ENCODE measurements around the gene FOXN3. TPM values are rescaled to one million over a fixed set of nuclear protein-coding genes. Genes with fewer than 3 reads are reported as not detected.
"Not testable (repeated sequence)": the region's sequence is repeated elsewhere in the genome, so short reads cannot be mapped to it uniquely, and the experiment has no call there.

Gene FOXN3
- total RNA-seq, 1 donor from 2014 or later: 64.3 TPM

DNA sequence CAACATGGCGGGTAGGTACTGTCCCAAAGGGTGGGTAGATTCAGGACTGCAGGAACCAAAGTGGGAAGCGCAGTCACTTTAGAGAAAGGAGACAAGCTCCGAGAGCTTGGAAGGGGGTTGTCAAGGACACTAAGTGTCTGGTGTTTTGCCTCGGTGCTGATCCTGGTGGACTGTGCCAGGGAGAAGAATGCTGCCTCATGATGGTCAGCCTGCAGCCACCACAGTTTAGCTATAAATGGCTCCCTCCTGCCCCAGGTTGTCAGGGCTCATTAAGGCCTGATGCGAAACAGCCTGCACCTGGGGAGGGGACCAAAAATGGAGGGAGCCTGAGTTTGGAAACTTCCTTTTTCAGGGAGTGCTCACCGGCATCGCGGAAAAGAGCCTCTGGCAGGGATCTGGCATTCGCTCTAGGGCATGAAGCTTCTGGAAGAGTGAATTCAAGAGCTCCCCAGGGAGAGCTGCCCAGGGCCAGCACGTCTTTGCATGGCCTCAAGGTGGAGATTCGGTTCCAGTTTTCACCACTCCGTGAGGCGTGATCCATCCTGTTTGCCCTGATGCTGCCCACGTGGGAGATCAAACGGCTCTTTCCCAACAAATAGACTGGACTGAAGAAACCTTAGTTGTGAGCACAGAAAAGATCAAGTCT lies 164.0 kb downstream of the FOXN3 start:
- DNase-seq (ENCODE audit: low spot score): no peak

DNA sequence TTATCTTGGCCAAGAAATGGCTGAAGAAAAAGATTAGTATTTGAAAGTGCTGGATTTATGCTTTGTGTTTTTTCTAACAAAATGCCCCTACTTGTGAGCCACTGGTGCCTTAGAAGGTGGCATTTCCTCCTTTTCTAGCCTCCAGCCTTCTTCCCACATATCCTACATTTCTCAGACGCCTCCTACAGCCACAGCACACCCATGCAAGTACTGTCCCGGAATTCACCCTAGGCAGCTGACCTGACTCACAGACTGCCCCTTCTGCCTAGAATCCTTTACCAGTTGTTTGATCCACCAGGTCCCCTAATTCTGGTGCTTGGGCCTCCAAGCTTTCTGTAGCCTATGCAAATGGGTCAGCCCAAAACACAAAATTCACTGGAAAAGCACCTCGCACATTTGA lies 166.0 kb downstream of the FOXN3 start:
- DNase-seq (ENCODE audit: low spot score): no peak

DNA sequence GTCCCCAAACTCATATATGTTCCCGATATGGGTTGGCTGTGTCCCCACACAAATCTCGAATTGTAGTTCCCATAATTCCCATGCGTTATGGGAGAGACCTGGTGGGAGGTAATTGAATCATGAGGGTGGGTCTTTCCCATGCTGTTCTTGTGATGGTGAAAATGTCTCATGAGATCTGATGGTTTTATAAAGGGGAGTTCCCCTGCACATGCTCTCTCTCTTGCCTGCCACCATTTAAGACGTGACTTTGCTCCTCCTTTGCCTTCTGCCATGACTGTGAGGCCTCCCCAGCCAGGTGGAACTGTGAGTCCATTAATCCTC lies 166.4 kb downstream of the FOXN3 start:
- DNase-seq (ENCODE audit: low spot score): not testable (repeated sequence)

DNA sequence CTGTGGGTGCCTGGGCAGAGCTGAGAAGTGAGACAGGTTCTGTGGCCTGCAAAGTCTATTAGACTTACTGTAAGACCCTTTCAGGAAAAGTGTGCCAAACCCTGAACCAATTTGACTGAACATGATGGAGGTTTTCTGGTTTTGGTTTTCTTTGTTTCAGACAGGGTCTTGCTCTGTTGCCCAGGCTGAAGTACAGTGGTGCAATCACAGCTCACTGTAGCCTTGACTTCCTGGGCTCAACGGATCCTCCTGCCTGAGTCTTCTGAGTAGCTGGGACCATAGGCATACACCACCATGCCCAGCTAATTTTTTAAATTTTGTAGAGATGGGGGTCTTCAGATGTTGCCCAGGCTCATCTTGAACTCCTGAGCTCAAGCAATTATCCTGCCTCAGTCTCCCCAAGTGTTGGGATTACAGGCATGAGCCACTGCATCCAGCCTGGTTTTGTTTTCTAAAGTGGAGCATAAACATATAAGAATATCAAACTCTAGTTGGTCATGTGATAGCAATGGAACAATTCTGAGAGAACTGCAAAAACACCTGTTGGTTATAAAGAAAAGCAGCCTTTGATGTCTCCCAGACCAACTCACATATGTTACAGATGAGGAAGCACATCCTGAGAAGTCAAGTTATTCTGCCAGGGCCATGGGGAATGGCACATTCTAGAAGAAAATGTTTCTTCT lies 166.9 kb downstream of the FOXN3 start:
- DNase-seq (ENCODE audit: low spot score): no peak

DNA sequence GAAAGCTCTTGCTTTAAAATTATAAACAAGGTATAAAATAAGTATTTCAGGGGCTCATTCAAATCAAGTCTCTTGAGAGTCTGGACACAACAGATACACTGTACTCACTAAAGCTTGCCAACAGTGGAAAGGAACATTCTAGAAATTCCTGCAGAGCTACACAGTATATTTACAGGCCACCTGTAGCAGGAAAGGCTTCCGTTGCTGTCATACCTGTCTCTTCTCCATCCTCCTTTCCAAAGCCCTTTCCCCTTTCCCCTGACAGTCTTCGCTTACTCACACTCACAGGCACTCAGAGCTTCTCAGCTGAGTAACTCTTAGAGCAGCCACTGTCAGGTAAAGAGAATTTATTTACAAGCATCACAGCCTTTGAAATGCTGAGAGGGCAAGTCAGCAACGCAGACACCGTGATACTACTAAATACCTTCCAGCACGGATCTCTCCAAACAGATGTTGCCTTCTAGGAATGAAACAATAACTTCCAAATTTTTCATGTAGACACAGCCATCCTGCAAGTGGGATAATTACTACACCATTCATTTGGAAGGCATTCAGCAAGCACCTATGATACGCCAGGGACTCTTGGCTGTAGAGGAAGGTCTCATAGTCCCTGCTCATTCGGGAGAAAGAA lies 167.9 kb downstream of the FOXN3 start:
- DNase-seq (ENCODE audit: low spot score): peak; percentile 61

DNA sequence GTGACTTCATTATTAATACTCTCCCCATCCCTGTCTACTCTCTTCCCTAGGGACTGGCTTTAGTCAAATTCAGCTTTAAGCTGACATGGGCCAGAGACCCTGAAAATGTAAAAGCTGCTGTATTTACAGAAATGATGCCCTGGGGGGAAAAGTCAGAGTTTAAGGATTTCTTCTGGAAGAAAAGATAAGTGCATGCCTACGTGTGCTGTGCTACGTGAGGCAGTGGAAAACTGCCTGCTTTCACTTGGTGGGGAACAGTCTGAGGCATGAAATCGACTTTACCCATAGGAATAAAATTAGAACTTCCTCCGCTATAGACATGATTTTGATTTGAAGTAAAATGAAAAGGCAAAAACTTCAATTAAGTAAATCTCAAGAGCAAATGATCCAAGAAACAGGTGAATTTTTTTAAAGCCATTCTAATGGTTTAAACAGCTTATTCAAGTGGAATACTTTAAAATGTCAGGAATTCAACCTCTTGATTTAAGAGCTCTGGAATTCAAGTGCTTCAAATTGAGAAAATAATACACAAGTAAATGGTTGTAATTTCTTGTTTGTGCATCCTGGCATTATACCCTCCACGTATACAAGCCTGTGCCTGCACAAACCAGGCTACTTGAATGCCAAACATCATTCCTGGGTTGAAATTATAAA lies 168.5 kb downstream of the FOXN3 start:
- DNase-seq (ENCODE audit: low spot score): peak; percentile 70

DNA sequence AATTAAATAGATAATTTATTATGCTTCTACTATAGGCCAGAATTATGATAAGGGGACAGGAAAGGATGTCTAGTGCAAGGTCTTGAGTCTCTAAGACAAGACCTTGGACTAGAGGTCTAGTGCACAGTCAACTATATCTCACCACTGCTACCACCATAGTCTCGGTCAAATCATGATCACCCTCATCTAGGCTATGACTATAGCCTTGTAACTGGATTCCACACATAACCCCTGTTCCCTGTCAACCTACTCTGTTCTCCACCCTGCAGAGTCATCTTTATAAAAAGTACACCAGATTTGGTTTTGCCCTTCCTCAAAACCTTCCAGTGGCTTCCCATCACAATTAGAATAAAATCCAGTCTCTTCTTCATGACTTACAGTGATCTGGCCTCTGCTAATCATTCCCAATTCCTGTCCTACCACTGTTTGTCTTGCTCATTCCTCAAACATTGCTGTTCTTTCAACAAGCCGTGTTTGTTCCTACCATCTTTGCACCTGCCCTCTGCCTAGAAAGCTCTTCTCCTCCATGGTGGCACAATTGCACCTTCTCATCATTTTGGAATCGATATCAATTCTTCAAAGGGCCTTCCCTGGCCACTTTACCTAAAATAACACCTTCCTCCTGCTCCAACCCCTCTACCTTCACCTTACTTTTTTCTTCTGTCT lies 169.4 kb downstream of the FOXN3 start:
- no peak for DNase-seq (ENCODE audit: low spot score)

DNA sequence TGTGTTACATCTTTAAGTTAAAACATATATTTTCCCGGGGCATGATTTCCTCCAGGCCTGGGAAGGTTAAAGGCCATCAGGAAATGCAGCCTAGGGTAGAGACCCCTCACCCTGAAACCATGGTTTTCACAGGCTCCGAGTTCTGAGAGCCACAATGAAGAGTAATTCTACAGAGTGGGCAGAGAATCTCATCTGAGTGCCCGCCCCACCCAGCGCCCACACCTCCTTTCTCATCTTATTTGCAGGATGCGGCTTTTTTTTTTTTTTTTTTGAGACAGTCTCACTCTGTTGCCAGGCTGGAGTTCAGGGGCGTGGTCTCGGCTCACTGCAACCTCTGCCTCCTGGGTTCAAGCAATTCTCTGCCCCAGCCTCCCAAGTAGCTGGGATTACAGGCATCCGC lies 170.7 kb downstream of the FOXN3 start:
- DNase-seq (ENCODE audit: low spot score): no peak

DNA sequence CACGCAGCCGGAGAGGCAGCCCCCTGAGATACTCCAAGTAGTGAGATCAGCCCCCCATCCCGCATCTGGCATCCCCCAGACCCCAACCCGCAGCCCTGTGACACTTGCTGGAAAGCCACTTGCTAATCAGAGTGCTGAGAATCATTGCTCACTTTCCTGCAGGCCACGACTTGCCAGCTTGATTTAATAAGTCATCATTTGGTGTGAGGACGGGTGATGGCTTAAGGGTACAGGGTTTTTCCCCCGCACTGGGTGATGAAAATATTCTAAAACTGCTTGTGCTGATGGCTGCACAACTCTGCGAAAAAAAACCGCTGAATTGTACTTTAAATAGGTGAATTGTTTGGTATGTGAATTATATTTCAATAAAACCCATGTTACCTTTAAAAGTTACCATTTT lies 171.2 kb downstream of the FOXN3 start:
- DNase-seq (ENCODE audit: low spot score): no peak

DNA sequence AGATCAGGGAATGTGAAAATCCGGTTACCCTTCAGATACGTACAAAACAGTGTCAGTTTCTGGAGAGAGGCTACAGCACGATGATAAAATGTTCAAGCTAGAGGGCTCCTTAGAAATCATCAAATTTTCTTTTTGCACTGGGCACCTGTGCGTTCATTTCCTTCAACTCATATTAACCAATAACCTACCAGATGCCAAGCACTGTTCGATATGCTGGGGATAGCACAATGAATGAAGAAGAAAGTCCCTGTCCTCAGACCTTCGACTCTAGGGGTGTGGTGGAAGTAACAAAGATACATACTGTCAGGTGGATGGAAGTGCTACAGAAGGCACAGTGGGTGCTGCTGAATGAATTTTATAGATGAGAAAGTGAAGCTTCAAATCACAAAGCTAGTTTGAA lies 172.3 kb downstream of the FOXN3 start:
- no peak for DNase-seq (ENCODE audit: low spot score)

DNA sequence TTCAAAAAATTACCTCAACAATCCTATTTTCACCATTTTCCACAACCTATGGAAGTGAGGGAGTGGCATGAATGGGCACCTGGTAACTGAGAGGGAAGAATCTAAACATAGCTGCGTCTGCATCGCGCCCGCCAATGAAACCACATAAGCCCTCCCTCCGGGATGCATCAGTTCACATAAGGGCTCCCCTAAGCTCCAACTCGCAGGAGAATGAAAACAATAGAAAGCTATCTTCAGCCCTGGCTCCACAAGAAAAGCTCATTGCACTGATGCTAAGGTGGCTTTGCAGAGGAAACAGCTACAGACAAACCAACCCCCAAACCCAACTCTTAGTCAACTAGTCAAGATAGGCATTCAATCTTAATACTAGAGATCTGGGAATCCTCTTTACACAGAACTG lies 173.3 kb downstream of the FOXN3 start:
- DNase-seq (ENCODE audit: low spot score): no peak

DNA sequence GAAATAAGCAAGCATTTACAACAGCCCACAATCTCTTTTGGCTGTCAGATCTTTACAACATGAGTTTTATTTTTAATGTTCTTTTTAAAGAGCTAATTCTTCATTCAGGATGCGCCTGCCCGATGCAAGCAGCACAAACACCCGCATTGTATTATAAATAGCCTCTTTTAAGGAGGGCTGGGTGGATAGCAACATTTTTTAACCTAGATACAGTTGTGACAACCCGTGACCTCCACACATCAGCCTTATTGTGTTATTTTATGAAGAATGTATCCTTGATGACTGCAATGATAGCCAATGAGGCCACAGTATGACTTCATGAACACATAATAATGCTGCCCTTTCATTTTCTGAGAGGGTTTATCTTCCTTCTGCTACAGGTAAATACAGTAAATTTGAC lies 173.7 kb downstream of the FOXN3 start:
- no peak for DNase-seq (ENCODE audit: low spot score)

DNA sequence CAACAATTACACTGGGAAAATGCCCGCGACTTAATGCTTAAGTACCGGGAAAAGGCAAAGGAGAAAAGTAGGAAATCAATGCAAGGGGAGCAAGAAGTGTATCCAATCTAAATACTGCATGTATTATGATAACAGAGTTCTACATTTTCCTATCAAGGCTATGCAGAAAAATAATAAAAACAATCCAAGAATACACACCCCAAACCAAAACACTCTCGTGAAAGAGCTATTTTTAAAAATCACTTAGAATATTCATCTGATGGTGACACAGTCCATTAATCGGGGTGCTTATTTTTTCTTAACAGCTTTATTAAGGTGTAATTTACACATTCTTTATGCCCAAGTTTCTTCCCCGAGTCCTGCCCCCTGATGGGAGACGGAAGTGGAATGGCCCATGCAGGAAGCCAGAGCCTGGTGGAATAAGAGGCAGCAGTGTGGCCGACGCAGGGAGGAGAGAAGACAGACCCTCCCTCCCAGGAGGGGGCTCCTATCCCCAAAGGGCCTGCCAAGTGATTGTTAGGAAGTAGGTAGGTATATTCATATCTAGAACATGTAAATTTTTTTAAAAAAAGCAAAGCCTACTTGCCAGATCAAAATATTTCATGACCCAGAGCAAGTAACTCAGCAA lies 174.3 kb downstream of the FOXN3 start:
- no peak for DNase-seq (ENCODE audit: low spot score)

DNA sequence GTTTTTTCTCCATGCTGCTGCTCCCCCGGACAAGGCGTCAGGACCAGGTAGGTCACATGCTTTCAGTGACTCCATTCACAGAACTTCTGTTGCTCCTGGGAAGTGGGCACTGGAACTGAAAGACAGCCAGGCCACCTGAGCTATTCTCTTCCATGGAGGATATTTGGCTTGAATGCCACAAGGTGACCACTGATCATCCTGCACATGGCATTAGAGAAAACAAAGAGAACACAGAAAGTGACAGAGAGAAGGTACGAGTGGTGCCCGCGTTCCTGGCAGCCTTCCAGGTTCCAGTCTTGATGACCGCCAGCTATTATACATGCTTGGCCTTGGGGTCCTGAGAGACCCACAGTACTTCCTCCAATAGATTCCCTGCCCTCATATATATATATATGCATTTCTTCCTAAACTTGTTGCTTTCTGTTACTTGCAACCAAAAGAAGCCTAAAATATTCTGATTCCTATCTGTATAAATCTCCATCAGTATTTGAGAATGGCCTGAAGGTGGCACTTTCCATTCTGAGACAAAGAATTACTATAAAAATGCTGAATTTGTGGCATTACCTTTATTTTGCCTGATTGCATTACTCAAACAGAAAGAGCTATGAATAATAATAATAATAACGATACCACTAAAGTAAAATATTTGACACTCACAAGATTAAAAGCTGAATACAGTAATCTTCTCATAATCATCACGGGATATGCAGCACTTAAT lies 174.9 kb downstream of the FOXN3 start:
- DNase-seq (ENCODE audit: low spot score): no peak

DNA sequence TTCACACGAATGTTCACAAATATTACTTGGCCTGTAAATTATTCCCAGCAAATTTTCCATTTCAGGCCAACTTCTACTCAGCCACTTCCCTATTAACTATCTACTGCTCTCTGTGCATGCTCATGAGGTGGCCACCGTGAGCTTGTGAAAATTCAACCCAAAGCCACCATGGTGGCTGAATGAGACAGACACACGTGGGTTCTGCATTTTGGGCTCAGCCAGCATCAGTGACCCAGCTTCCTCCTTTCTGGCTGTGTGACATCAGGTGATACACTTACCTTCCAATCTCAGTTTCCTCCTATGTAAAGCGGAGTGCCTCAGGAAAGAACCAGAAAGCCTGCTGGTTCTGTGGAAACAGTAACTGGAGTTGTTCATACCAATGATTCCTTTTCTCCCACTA lies 175.8 kb downstream of the FOXN3 start:
- no peak for DNase-seq (ENCODE audit: low spot score)

DNA sequence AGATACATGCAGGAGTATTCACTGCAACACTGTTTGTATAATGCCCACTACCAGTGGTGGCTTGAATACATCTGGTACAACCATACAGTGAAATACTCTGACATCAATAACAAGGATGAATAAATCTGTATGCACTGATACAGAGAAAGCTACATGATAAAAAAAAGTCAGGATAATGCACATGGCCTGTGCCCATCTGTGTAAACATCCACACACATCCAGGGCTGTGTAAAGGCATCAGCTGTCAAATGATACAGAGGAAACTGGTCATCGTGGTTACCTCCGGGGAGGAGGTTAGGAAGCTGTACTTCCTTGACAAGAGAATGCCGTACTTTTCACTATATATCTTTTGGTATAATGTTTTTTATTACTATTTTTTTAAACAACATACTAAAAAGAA lies 176.6 kb downstream of the FOXN3 start:
- DNase-seq (ENCODE audit: low spot score): no peak

DNA sequence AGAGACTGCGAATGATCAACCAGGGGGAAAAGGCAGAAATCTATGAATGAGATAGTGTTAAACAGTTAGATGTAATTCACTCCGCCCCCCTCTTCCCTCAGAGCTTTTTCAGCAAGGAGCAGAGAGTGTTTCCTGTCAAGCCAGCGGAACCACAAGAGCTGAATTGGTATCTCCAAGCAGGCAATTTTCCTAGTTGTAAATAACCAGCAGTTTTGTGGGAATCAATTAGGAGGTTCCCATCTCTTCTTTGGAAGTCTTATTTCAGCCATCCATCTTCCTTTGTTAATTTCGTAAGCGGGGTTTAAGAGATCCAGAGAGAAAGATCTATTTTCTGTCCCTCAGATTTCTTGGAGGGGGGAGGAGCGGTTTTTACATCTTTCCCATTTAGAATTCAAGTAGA lies 178.0 kb downstream of the FOXN3 start:
- DNase-seq (ENCODE audit: low spot score): no peak

DNA sequence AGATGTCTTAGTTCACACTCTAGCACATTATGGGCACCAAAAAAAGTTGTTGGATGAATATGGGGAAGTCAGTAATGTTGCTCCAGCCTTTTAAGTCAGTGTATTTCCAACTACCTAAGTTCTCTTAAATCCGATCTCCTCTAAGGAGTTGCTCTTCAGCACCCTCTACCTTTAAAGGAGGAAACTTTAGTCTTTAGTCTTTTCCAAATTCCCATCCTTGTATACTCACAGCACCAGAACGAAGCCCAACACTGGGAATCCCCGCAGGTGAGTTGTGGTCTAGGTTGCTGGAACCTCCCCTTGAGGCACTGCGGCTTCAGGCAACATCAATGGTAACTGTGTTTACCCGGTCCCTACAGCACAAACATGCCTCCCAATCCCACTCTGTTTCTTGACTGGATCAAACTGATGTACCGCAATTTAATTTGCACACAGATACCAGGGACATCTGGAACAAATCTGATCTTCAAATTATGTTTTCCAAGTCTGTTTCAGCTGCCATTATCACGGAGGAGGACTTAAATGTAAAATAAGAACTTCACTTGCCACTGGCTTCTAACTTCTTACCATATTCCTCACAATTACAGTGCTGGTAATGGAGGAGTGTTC lies 179.0 kb downstream of the FOXN3 start:
- no peak for DNase-seq (ENCODE audit: low spot score)

DNA sequence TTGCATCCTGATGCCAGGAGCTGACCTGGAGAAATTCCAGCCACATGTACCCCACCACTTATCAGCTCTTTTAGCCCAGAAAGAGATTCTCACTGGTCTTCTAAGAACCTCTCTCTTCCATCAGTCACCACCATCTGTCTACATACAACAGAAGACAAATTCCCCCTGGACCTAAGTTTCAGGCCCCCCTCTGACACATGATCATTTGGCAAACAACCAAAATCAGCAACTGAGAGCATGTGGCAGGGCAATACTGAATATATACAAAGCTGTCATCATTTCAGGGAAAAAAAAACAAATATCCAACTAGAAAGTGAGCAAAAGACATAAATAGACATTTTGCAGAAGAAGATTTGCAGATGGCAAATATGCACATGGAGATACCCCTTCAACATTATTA lies 180.2 kb downstream of the FOXN3 start:
- DNase-seq (ENCODE audit: low spot score): no peak

DNA sequence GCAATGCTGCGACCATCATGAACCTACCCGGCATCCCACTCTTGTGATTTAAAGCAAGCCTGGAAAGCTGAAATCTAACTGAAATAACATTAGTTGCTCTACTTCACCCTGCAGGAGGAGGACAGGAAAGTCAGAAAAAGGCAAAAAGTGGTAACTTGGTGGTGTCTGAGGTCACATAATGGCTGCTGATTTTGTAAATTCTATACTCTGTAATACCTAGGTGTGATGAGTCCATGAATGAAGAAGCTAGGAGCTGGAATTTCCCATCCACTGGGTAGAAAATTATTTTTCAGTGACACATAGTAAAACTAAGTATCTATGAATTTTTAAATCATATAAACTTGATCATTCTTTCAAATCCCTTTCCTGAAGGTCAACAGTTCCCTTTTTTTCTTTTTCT lies 183.8 kb downstream of the FOXN3 start:
- DNase-seq (ENCODE audit: low spot score): no peak
